Ishikawa (cell line): ENCODE data around the gene TRRAP.

Experiments
- CEBPB ChIP-seq: IDR thresholded peaks from 2 replicates; pipeline ENCODE4 v1.6.1; 2012
- EP300 ChIP-seq: IDR thresholded peaks from 2 replicates; pipeline ENCODE4 v1.6.1; 2012; ENCODE audit warnings: borderline replicate concordance
- RAD21 ChIP-seq: IDR thresholded peaks from 2 replicates; pipeline ENCODE4 v1.6.1; 2012; ENCODE audit warnings: low read depth
- TF ChIP-seq, protein P1 (sequence below): IDR thresholded peaks from 2 replicates; pipeline ENCODE4 v1.6.1; 2012; ENCODE audit warnings: low read depth, mild to moderate bottlenecking

DNA sequence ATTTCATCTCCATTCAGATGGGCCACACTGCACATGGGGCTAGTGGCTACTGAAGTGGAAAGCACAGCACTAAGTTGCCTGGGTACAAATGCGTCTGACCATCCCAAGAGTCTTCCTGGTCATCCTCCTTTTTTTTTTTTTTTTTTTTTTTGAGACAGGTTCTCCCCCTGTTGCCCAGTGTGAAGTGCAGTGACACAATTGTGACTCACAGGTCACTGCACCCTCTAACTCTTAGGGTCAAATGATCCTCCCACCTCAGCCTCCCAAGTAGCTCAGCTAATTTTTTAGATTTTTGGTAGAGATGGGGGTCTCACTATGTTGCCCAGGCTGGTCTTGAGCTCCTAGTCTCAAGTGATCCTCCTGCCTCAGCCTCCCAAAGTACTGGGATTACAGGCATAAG is 3.4 kb upstream of the TRRAP start:
- TF ChIP-seq EP300 (no peak), CEBPB (no peak), RAD21 (no peak)
- TF ChIP-seq, protein P1, sequence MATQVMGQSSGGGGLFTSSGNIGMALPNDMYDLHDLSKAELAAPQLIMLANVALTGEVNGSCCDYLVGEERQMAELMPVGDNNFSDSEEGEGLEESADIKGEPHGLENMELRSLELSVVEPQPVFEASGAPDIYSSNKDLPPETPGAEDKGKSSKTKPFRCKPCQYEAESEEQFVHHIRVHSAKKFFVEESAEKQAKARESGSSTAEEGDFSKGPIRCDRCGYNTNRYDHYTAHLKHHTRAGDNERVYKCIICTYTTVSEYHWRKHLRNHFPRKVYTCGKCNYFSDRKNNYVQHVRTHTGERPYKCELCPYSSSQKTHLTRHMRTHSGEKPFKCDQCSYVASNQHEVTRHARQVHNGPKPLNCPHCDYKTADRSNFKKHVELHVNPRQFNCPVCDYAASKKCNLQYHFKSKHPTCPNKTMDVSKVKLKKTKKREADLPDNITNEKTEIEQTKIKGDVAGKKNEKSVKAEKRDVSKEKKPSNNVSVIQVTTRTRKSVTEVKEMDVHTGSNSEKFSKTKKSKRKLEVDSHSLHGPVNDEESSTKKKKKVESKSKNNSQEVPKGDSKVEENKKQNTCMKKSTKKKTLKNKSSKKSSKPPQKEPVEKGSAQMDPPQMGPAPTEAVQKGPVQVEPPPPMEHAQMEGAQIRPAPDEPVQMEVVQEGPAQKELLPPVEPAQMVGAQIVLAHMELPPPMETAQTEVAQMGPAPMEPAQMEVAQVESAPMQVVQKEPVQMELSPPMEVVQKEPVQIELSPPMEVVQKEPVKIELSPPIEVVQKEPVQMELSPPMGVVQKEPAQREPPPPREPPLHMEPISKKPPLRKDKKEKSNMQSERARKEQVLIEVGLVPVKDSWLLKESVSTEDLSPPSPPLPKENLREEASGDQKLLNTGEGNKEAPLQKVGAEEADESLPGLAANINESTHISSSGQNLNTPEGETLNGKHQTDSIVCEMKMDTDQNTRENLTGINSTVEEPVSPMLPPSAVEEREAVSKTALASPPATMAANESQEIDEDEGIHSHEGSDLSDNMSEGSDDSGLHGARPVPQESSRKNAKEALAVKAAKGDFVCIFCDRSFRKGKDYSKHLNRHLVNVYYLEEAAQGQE = no peak
